CD4-positive, alpha-beta T cell (primary cell): Measurements from ENCODE around the gene DUSP14. TPM values are rescaled to one million over a fixed set of nuclear protein-coding genes. Genes with fewer than 3 reads are reported as not detected.
A peak's percentile ranks its signal among the peaks of the same experiment; 100 is the strongest.

Experiments used
- ATAC-seq: fragments of 200-7000 bp; cut with Tn5 transposase; one replicate; pipeline ENCODE4 v1.10.0; 2022; ENCODE audit warnings: mild to moderate bottlenecking; ENCODE audit not compliant: poor library complexity
- CTCF ChIA-PET: fragments of 350-600 bp; sonication (Branson Sonifier 250); formaldehyde crosslinking; loops from one replicate; lab custom pipeline; 2021; ENCODE audit warnings: antibody characterized with exemption, inconsistent platforms; lab: Charles Lee
- POLR2A ChIA-PET: fragments of 350-600 bp; sonication (Branson Sonifier 250); formaldehyde crosslinking; loops from one replicate; lab custom pipeline; 2021; ENCODE audit warnings: antibody characterized with exemption, inconsistent platforms; lab: Charles Lee
- DNase-seq, 14 experiments: peaks; one replicate each; pipeline ENCODE4 v3.0.0-alpha.2; 2013 to 2020; ENCODE audit warnings: mixed read lengths in 2 of 14
- H3K27ac ChIP-seq, 2 donors: one replicate each; pipeline versions ENCODE4 v1.5.1 to v1.7.0; 2013; ENCODE audit warnings: low read length in 2 of 2, low read depth in 1 of 2, mild to moderate bottlenecking in 1 of 2
- H3K27me3 ChIP-seq, 2 experiments: 1 replicate in 1 of 2; 2 replicates in 1 of 2; pipeline versions ENCODE4 v1.6.1 to v1.7.0; 2013; ENCODE audit warnings: low read length in 2 of 2, control low read depth in 1 of 2, mild to moderate bottlenecking in 1 of 2, moderate library complexity in 1 of 2; ENCODE audit not compliant: insufficient read depth in 2 of 2, control insufficient read depth in 1 of 2
- H3K36me3 ChIP-seq: one replicate; pipeline ENCODE4 v1.6.1; 2013; ENCODE audit warnings: low read length, control low read depth; ENCODE audit not compliant: insufficient read depth
- H3K4me1 ChIP-seq: one replicate; pipeline ENCODE4 v1.6.1; 2013; ENCODE audit warnings: low read length, control low read depth; ENCODE audit not compliant: insufficient read depth
- H3K4me3 ChIP-seq: one replicate; pipeline ENCODE4 v1.5.1; 2013; ENCODE audit warnings: mild to moderate bottlenecking, low read length, moderate library complexity
- H3K9me3 ChIP-seq, 2 experiments: 1 replicate in 1 of 2; 2 replicates in 1 of 2; pipeline versions ENCODE4 v1.6.1 to v1.7.0; 2013; ENCODE audit warnings: low read length in 2 of 2, mild to moderate bottlenecking in 2 of 2, control low read depth in 1 of 2, moderate library complexity in 1 of 2; ENCODE audit not compliant: control insufficient read depth in 1 of 2, insufficient read depth in 1 of 2
- H3K27ac Mint-ChIP-seq: one replicate; pipeline ENCODE4 v1.8.0; 2020; ENCODE audit warnings: mixed read lengths
- H3K27me3 Mint-ChIP-seq: one replicate; pipeline ENCODE4 v1.8.0; 2021; ENCODE audit warnings: mixed read lengths
- H3K36me3 Mint-ChIP-seq: one replicate; pipeline ENCODE4 v1.8.0; 2021; ENCODE audit warnings: low read depth, mixed read lengths
- H3K4me1 Mint-ChIP-seq: one replicate; pipeline ENCODE4 v1.8.0; 2021; ENCODE audit warnings: low read depth, mixed read lengths
- H3K4me3 Mint-ChIP-seq: one replicate; pipeline ENCODE4 v1.8.0; 2020; ENCODE audit warnings: mild to moderate bottlenecking, mixed read lengths
- H3K9me3 Mint-ChIP-seq: one replicate; pipeline ENCODE4 v1.8.0; 2020; ENCODE audit warnings: mixed read lengths
- CTCF ChIP-seq: fragments of 200-600 bp; IDR thresholded peaks from one replicate; pipeline ENCODE4 v1.8.0; 2022; ENCODE audit warnings: antibody characterized with exemption, mild to moderate bottlenecking
- intact Hi-C, 2 experiments: fragments of 100-400 bp; cut with DNase I in 1 of 2; cut with micrococcal nuclease in 1 of 2; formaldehyde crosslinking; loops; one replicate each; pipeline versions ENCODE4 v1.15.1 to v1.9.0; 2023 to 2025; cut with DNase I, micrococcal nuclease
- total RNA-seq, 174 experiments: library from RNA in 2 of 174; stranded (reverse) in 2 of 174; gene quantifications; one replicate each; pipeline ENCODE4 v1.2.3 and lab custom pipeline; 2021 to 2026

DUSP14 gene
- total RNA-seq, 2 experiments from 2014 or later: 4.4 to 4.9 TPM

DNA sequence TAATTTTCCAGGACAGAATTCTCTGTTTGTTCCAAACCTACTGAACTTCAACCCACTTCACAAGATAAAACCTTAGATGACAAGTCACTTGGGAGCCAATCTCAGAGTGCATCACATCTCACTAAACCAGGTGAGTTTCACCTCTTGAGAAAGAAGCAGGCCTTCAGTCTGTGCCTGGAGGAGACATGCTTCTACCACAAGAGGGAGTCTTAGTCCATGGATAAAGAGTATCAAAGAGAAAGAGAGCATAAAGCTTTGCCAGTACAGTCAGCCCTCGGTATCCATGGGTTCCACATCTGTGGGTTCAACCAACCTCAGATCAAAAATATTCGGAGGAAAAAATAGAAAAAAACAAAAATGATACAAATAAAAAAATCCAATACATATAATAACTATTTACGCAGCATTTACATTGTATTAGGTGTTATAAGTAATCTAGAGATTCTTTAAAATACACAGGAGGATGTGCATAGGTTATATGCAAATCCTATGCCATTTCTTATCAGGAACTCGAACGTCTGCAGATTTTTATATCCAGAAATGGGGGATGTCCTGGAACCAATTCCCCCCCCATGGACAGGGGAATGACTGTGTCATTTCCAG is 37.7 kb downstream of the DUSP14 start:
- peak; percentile 87 for ATAC-seq
- H3K27ac ChIP-seq: no peak overlapping the region
- no peaks in the 10 kb centered on the region for H3K9me3 ChIP-seq
- H3K4me3 ChIP-seq: no peak overlapping the region
- intact Hi-C loops: loop anchor here (2.0 to 10.0 kb wide), 5 partner anchors 80 to 317 kb away; partner anchors contain the start of gene SYNRG (in 1 of the 2)
- Mint-ChIP-seq H3K4me1 (peaks cover 17% of the 10 kb centered on the region), H3K27ac (peak overlapping the region; percentile 37), H3K27me3 (no peaks in the 10 kb centered on the region), H3K36me3 (peaks cover 84% of the 10 kb centered on the region), H3K9me3 (no peaks in the 10 kb centered on the region), H3K4me3 (no peak overlapping the region)
- H3K4me1 ChIP-seq: no peaks in the 10 kb centered on the region
- CTCF ChIA-PET: interaction anchor here (0.7 to 1.0 kb wide), 2 partner anchors 30 to 82 kb away, joined by 3 to 5 read pairs; partner anchors contain the start of gene SYNRG
- H3K27me3 ChIP-seq: no peaks in the 10 kb centered on the region
- H3K36me3 ChIP-seq: peaks cover 78% of the 10 kb centered on the region
- peak; percentile 65 for TF ChIP-seq CTCF
- peak in 6 of 14 experiments; percentile 5 to 65 (median 40) for DNase-seq
- POLR2A ChIA-PET: no interaction called here

DNA sequence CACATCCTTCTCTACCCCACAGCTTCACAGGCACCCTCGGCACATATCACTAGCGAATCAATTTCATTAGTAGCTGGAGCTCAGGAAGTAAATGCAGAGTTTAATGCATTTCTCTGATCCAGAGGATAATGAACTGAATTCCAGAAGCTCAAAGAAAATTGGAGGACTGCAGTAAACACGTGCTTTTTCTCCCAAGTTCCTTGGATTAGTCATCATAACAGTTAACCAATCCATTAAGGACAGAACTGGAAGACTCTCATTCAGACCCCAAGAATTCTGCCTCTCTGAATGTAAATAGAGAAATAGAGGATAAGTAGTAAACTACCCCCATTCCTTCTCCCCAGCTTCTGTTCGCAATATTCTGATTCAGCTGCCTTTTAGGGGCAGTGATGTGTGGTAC is 40.7 kb downstream of the DUSP14 start:
- H3K27me3 Mint-ChIP-seq: no peaks in the 10 kb centered on the region
- TF ChIP-seq CTCF: no peak
- ChIA-PET CTCF (no interaction called here), POLR2A (no interaction called here)
- DNase-seq (no peak), ATAC-seq (no peak)
- H3K36me3 ChIP-seq: peaks cover 77% of the 10 kb centered on the region
- no peak overlapping the region for H3K4me3 Mint-ChIP-seq
- no peak overlapping the region for H3K4me3 ChIP-seq
- H3K27ac ChIP-seq: no peak overlapping the region
- no peaks in the 10 kb centered on the region for H3K4me1 ChIP-seq
- peaks cover 6% of the 10 kb centered on the region for H3K4me1 Mint-ChIP-seq
- no peaks in the 10 kb centered on the region for H3K9me3 ChIP-seq
- no peaks in the 10 kb centered on the region for H3K27me3 ChIP-seq
- H3K36me3 Mint-ChIP-seq: peaks cover 75% of the 10 kb centered on the region
- no peaks in the 10 kb centered on the region for H3K9me3 Mint-ChIP-seq
- intact Hi-C loops: no loop called here
- H3K27ac Mint-ChIP-seq: peak overlapping the region; percentile 67

DNA sequence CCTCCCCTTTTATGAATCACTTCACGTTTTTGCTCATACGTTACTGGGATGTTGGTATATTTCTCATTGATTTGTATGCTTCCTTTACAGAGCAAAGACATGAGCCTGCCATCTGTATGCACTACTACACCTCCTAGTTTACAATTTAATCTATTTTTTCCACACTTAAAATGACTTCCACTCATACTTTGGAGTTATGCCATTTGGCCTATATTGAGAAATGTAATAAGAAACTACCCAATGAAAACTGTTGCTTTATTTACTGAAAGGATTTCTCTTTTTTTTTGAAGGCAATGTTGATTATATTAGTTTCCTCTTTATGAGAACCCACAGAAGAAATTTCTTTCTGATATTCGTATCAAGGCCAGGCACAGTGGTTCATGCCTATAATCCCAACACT is 43.1 kb downstream of the DUSP14 start:
- Mint-ChIP-seq H3K4me3 (no peak overlapping the region), H3K36me3 (peaks cover 80% of the 10 kb centered on the region), H3K4me1 (no peaks in the 10 kb centered on the region), H3K27me3 (no peaks in the 10 kb centered on the region), H3K27ac (no peak overlapping the region), H3K9me3 (no peaks in the 10 kb centered on the region)
- no peak for TF ChIP-seq CTCF
- POLR2A ChIA-PET: no interaction called here
- Histone ChIP-seq H3K4me3 (no peak overlapping the region), H3K27ac (no peak overlapping the region), H3K4me1 (no peaks in the 10 kb centered on the region), H3K36me3 (peaks cover 85% of the 10 kb centered on the region), H3K27me3 (no peaks in the 10 kb centered on the region), H3K9me3 (no peaks in the 10 kb centered on the region)
- no peak for ATAC-seq
- CTCF ChIA-PET: no interaction called here
- intact Hi-C loops: no loop called here
- DNase-seq: no peak
